Measurements from ENCODE around the gene MYBPC1. TPM values are rescaled to one million over a fixed set of nuclear protein-coding genes. Genes with fewer than 3 reads are reported as not detected.

MYBPC1 gene
- total and polyA plus RNA-seq, 7 donors, result 1,084 to 7,509 (median 4,088) TPM

DNA sequence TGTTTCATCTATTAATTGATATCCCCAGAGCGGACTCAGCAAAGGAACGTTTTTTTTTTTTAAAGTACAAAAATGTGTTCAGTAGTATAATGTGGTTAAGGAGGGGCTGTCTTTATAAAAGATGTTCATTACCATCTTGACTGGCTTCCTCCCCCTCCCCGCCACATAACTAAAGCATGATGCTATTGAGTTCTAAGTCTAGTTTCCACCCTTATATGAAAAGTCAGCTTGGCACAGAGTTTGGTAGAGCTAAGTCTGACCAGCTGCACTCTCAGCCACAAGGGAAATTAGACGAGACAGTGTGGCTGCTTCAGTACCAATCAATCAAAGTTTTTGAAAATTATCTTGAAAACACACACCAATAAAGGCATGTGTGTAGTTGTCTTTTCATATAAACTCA is 1.9 kb upstream of the MYBPC1 start:
- 23 to 27% (median 26%) methylated on average over 4 of the region's 4 CpGs for WGBS, 3 donors
- peak overlapping the region; percentile 15 for H3K4me3 ChIP-seq
- no peak for DNase-seq
- intact Hi-C loops (cut with DNase I), result loop anchor here in 1 of 2 donors (2.0 kb wide), 1 partner anchor 14 kb away; no protein-coding TSS in a partner anchor
- TF ChIP-seq, protein P1, sequence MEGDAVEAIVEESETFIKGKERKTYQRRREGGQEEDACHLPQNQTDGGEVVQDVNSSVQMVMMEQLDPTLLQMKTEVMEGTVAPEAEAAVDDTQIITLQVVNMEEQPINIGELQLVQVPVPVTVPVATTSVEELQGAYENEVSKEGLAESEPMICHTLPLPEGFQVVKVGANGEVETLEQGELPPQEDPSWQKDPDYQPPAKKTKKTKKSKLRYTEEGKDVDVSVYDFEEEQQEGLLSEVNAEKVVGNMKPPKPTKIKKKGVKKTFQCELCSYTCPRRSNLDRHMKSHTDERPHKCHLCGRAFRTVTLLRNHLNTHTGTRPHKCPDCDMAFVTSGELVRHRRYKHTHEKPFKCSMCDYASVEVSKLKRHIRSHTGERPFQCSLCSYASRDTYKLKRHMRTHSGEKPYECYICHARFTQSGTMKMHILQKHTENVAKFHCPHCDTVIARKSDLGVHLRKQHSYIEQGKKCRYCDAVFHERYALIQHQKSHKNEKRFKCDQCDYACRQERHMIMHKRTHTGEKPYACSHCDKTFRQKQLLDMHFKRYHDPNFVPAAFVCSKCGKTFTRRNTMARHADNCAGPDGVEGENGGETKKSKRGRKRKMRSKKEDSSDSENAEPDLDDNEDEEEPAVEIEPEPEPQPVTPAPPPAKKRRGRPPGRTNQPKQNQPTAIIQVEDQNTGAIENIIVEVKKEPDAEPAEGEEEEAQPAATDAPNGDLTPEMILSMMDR (IDR thresholded peaks at IDR 0.05), result no peak
- peaks cover 24% of the 10 kb centered on the region for H3K4me1 ChIP-seq
- H3K9me3 ChIP-seq, result no peaks in the 10 kb centered on the region
- H3K36me3 ChIP-seq (ENCODE audit: insufficient read depth in 1 of 2, low read depth in 1 of 2), result peaks cover 0 to 3% of the 10 kb centered on the region in 2 donors
- no peaks in the 10 kb centered on the region for H3K27me3 ChIP-seq (ENCODE audit: insufficient read depth in 3 of 3, low read length in 2 of 3)
- ATAC-seq, result no peak
- H3K27ac ChIP-seq, result peak overlapping the region; percentile 88

GRCh38 chr12:101596172-101596571 is 1.4 kb downstream of the MYBPC1 start:
- ATAC-seq (peak; percentile 73 to 78 (median 75)), DNase-seq (no peak)
- H3K4me3 ChIP-seq, result peak overlapping the region; percentile 65
- H3K9me3 ChIP-seq, result no peaks in the 10 kb centered on the region
- peak overlapping the region; percentile 88 for H3K27ac ChIP-seq
- H3K36me3 ChIP-seq (ENCODE audit: insufficient read depth in 1 of 2, low read depth in 1 of 2), result peaks cover 0 to 3% of the 10 kb centered on the region in 2 donors
- intact Hi-C loops (cut with DNase I), result no loop called here
- H3K4me1 ChIP-seq, result peaks cover 24% of the 10 kb centered on the region
- no peaks in the 10 kb centered on the region for H3K27me3 ChIP-seq (ENCODE audit: insufficient read depth in 3 of 3, low read length in 2 of 3)
- TF ChIP-seq, protein P1 (IDR thresholded peaks at IDR 0.05), result no peak
- WGBS, 3 donors, result 18 to 26% (median 22%) methylated on average over 2 of the region's 2 CpGs

DNA sequence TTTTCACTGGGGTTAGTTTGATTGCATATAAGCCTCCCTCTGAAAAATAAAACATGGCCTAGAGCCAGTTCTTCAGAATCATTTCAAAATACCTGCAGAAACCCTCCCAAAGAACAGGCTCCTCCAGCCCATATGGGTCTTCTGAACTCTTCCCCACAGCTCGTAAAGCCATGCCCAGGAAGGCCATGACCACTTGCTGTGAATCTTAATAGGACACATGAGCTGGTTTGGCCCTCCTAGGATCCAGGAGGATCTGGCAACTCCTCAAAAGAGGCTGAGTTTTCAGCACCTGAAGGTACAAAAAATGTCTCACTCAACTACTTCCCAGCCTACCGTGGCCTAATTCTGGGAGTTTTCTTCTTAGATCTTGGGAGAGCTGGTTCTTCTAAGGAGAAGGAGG is 2.4 kb downstream of the MYBPC1 start:
- Histone ChIP-seq H3K4me1 (peaks cover 30% of the 10 kb centered on the region), H3K36me3 (ENCODE audit: insufficient read depth in 1 of 2, low read depth in 1 of 2) (peaks cover 0 to 9% of the 10 kb centered on the region in 2 donors), H3K27me3 (ENCODE audit: insufficient read depth in 3 of 3, low read length in 2 of 3) (no peaks in the 10 kb centered on the region), H3K4me3 (peak overlapping the region; percentile 65), H3K27ac (peak overlapping the region; percentile 88), H3K9me3 (no peaks in the 10 kb centered on the region)
- 19 to 33% (median 26%) methylated on average over 2 of the region's 2 CpGs for WGBS, 3 donors
- ATAC-seq (peak; percentile 45 to 69 (median 62)), DNase-seq (no peak)
- TF ChIP-seq, protein P1 (IDR thresholded peaks at IDR 0.05), result no peak
- intact Hi-C loops (cut with DNase I), result no loop called here

DNA sequence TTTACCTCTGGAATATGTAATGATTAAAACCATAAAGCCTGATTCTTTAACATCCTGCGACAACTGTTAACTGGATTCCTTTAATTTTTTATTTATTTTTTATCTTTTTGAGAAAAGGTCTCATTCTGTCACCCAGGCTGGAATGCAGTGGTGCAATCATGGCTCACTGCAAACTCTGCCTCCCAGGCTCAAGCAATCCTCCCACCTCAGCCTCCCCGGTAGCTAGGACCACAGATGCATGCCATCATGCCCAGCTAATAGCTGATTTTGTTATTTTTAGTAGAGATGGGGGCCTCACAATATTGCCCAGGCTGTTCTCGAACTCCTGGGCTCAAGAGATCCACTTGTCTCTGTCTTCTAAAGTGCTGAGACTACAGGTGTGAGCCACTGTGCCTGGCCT is 3.7 kb downstream of the MYBPC1 start:
- Histone ChIP-seq H3K4me1 (peaks cover 26% of the 10 kb centered on the region), H3K36me3 (ENCODE audit: insufficient read depth in 1 of 2, low read depth in 1 of 2) (peaks cover 0 to 15% of the 10 kb centered on the region in 2 donors), H3K9me3 (no peaks in the 10 kb centered on the region), H3K4me3 (peak overlapping the region; percentile 65), H3K27ac (peak overlapping the region; percentile 88), H3K27me3 (ENCODE audit: insufficient read depth in 3 of 3, low read length in 2 of 3) (no peaks in the 10 kb centered on the region)
- DNase-seq (no peak), ATAC-seq (no peak)
- TF ChIP-seq, protein P1 (IDR thresholded peaks at IDR 0.05), result no peak
- intact Hi-C loops (cut with DNase I), result no loop called here
- WGBS, 3 donors, result 30 to 47% (median 42%) methylated on average over 3 of the region's 3 CpGs

GRCh38 chr12:101599311-101599710 is 4.5 kb downstream of the MYBPC1 start:
- Histone ChIP-seq H3K4me1 (peaks cover 20% of the 10 kb centered on the region), H3K27ac (peak overlapping the region; percentile 88), H3K4me3 (peak overlapping the region; percentile 65), H3K36me3 (ENCODE audit: insufficient read depth in 1 of 2, low read depth in 1 of 2) (peaks cover 0 to 15% of the 10 kb centered on the region in 2 donors), H3K9me3 (no peaks in the 10 kb centered on the region), H3K27me3 (ENCODE audit: insufficient read depth in 3 of 3, low read length in 2 of 3) (no peaks in the 10 kb centered on the region)
- DNase-seq (no peak), ATAC-seq (no peak)
- TF ChIP-seq, protein P1 (IDR thresholded peaks at IDR 0.05), result no peak
- WGBS, 3 donors, result 35 to 52% (median 41%) methylated on average over 1 of the region's 1 CpG
- intact Hi-C loops (cut with DNase I), result no loop called here
